LNCaP clone FGC (cell line): Measurements from ENCODE around the gene LRRFIP2.
"Not testable (repeated sequence)": the region's sequence is repeated elsewhere in the genome, so short reads cannot be mapped to it uniquely, and the experiment has no call there.

Experiments used
- DNase-seq: peaks from one replicate; pipeline ENCODE4 v3.0.0-alpha.2; 2011; ENCODE audit warnings: low read depth
- H3K4me3 ChIP-seq: 2 replicates; pipeline ENCODE4 v1.5.1; 2011; ENCODE audit warnings: mild to moderate bottlenecking, low read depth, low read length, control low read depth
- CTCF ChIP-seq: IDR thresholded peaks from 2 replicates; pipeline ENCODE4 v1.5.1; 2012; ENCODE audit warnings: mild to moderate bottlenecking; ENCODE audit not compliant: control insufficient read depth, insufficient read depth; ENCODE audit errors: extremely low read depth

The LRRFIP2 gene, protein sequence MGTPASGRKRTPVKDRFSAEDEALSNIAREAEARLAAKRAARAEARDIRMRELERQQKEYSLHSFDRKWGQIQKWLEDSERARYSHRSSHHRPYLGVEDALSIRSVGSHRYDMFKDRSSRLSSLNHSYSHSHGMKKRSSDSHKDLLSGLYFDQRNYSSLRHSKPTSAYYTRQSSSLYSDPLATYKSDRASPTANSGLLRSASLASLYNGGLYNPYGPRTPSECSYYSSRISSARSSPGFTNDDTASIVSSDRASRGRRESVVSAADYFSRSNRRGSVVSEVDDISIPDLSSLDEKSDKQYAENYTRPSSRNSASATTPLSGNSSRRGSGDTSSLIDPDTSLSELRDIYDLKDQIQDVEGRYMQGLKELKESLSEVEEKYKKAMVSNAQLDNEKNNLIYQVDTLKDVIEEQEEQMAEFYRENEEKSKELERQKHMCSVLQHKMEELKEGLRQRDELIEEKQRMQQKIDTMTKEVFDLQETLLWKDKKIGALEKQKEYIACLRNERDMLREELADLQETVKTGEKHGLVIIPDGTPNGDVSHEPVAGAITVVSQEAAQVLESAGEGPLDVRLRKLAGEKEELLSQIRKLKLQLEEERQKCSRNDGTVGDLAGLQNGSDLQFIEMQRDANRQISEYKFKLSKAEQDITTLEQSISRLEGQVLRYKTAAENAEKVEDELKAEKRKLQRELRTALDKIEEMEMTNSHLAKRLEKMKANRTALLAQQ

GRCh38 chr3:37174532-37175126 lies at the start of gene LRRFIP2:
TSS of gene LRRFIP2 (minus strand) at chr3:37174582. CDS start at chr3:37148983, 25,599 bp downstream.
- DNase-seq, result no peak
- no peak for TF ChIP-seq CTCF
- H3K4me3 ChIP-seq, result peak within 1 kb of the TSS; percentile 94

DNA sequence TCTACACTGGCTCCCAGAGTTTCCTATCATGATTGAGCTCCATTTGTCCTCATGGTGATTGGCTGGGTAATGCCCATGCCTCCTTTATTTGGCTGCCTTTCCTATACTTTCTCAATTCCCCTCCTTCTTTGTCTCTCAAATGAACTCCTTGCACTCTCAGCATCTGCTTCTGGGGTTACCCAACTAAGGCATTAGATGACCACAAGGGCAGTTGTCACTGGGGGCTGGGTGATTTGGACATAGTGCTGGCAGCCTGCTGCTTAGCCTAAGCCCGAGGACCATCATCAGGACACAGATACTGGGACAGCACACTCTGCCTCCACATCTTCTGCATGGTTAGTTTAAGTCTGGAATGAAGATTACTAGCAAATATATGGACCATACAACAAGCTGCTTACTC lies 49.2 kb upstream of the LRRFIP2 start:
- H3K4me3 ChIP-seq, result no peak overlapping the region
- no peak for DNase-seq
- TF ChIP-seq CTCF, result no peak

DNA sequence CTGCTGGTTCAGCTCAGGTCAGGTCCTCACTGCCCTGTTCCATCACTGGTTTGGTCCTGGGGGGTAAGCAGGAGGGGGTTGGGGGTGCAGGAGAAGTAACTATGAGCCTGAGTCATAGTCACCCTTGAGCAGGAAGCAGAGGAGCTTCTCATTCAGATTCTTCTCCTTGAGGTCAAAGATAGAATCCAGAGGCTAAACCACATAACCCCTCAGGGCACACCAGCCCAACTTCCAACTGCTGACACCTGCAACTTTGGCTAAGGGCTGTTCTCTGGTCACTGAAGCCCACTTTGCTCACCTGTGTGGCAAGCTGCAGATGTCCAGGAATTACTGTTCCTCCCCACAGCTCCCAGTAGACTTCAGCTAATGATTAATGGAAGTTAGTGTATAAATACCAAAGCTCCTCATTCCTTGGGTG lies 48.8 kb upstream of the LRRFIP2 start:
- no peak for TF ChIP-seq CTCF
- H3K4me3 ChIP-seq, result no peak overlapping the region
- DNase-seq, result no peak

DNA sequence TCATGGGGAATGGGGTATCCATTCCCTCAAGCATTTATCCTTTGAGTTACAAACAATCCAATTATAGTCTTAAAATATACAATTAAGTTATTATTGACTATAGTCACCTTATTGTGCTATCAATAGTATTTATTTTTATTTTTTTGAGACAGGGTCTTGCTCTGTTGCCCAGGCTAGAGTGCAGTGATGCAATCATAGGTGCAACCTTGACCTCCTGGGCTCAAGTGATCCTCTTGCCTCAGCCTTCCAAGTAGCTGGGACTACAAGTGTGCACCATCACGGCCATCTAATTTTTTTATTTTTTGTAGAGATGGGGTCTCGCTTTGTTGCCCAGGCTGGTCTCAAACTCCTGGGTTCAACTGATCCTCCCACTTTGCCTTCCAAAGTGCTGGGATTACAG lies 48.2 kb upstream of the LRRFIP2 start:
- not testable (repeated sequence) for DNase-seq, H3K4me3 ChIP-seq

GRCh38 chr3:37221407-37221806 lies 47.0 kb upstream of the LRRFIP2 start:
- DNase-seq, result no peak
- H3K4me3 ChIP-seq, result no peak overlapping the region
- no peak for TF ChIP-seq CTCF

- no peak for TF ChIP-seq CTCF
- no peak for DNase-seq
- no peak overlapping the region for H3K4me3 ChIP-seq
Measured at GRCh38 chr3:37219266-37219665, 44.9 kb upstream of the LRRFIP2 start.

DNA sequence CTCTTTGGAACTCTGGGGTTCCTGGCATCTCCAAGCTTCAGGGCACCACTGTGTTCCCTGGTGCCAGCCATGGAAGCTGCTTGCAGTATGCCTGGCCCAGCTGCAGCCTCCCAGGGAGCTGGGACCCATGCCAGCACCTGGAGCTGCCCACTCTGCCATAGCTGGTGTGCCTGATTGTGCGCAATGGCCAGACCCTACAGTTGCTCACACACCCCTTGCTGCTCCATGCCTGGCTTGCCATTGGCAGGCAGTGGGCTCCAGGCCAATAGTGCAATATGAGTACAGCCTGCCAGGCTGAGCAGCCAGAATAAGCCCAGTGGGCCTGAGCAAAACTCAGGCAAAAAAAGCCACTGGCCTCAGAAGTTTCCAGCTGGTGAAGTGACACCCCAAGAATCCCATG lies 43.8 kb upstream of the LRRFIP2 start:
- no peak for TF ChIP-seq CTCF
- H3K4me3 ChIP-seq, result no peak overlapping the region
- DNase-seq, result no peak
